HCT116 (cell line): ENCODE measurements around the gene SPDYE4.

ENCODE experiments used
- CTCF ChIP-seq, 3 experiments: fragments of 200-600 bp in 1 of 3; sonication (generic) in 1 of 3; IDR thresholded peaks in 2 of 3; conservative IDR thresholded peaks in 1 of 3; 2 replicates each; pipeline ENCODE4 v1.5.1; 2012 to 2017; ENCODE audit warnings: low read depth in 2 of 3, low read length in 2 of 3, antibody characterized with exemption in 1 of 3, borderline replicate concordance in 1 of 3, control low read depth in 1 of 3, mild to moderate bottlenecking in 1 of 3, mixed read lengths in 1 of 3, mixed run types in 1 of 3, moderate library complexity in 1 of 3; ENCODE audit not compliant: insufficient read depth in 1 of 3
- POLR2A ChIP-seq: IDR thresholded peaks from 2 replicates; pipeline ENCODE4 v1.7.0; 2011; ENCODE audit warnings: borderline replicate concordance; ENCODE audit not compliant: insufficient read depth, insufficient read length; ENCODE audit errors: extremely low read depth
- POLR2AphosphoS5 ChIP-seq: IDR thresholded peaks from 2 replicates; pipeline ENCODE4 v1.6.1; 2011; ENCODE audit warnings: mild to moderate bottlenecking, low read depth, low read length, moderate library complexity
- REST ChIP-seq: IDR thresholded peaks from 2 replicates; pipeline ENCODE4 v1.6.1; 2012; ENCODE audit warnings: low read depth

- no peak for TF ChIP-seq CTCF (IDR thresholded peaks at IDR 0.05 in 2 of 3, conservative IDR thresholded peaks at IDR 0.05 in 1 of 3; ENCODE audit: borderline replicate concordance in 1 of 3, insufficient read depth in 1 of 3, low read depth in 2 of 3, low read length in 2 of 3)
- no peak for TF ChIP-seq POLR2AphosphoS5
- TF ChIP-seq POLR2A: no peak
- TF ChIP-seq REST: no peak
Measured at GRCh38 chr17:8788998-8789397, 30.7 kb upstream of the SPDYE4 start.
